T-helper 2 cell treated with Interferon-gamma antibody and Interleukin-4, amounts not matched to agents 100 ng/mL and 5 ng/mL, for 36 hours (primary cell): Measurements from ENCODE around the gene TRIM24. TPM values are rescaled to one million over a fixed set of nuclear protein-coding genes. Genes with fewer than 3 reads are reported as not detected.
"Not testable (repeated sequence)": the region's sequence is repeated elsewhere in the genome, so short reads cannot be mapped to it uniquely, and the experiment has no call there.

Experiments
- intact Hi-C: fragments of 100-400 bp; cut with micrococcal nuclease; formaldehyde crosslinking; loops from one replicate; pipeline ENCODE4 v1.15.1; 2023
- total RNA-seq: library from RNA; stranded (reverse); gene quantifications from 2 replicates; pipeline ENCODE4 v1.2.3, GENCODE V29; 2022

Gene TRIM24
- total RNA-seq, 1 donor from 2014 or later, result 23.4 TPM

GRCh38 chr7:138491612-138492386 is 31.7 kb downstream of the TRIM24 start:
- intact Hi-C loops, result no loop called here

DNA sequence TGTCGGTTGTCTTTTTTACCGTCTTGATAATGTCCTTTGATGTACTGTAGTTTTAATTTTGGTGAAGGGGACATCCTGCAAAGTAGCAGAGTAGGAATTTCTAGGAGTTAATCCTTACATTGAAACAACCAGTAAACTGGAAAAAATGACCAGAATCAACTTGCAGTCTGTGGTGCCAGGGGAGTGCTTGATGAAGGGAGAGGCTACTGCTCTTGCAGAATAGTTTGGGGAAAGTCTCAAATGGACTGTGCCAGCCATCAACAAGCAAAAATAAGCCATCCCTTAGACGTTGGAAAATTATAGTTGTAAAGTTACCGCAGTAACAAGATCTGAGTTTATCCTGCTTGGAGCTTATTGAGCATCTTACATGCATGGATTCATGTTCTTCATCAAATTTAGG is 32.4 kb downstream of the TRIM24 start:
- intact Hi-C loops, result no loop called here

GRCh38 chr7:138493535-138493934 is 33.5 kb downstream of the TRIM24 start:
- intact Hi-C loops, result no loop called here

DNA sequence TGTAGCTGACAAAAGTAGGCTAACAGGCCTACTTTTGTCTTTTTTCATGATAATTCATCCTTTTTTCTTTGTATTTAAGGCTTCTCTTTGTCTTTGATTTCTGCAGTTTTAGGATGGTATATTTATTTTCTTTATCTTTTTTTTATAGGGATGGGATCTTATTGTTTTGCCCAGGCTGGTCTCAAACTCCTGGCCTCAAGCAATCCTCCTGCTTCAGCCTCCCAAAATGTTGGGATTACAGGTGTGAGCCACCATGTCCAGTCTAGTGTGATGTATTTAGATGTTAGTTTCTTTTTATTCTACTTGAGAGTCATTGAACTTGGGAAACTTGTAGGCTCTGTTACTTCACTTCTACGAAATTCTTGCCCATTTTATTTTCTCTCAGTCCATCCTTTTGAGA is 35.4 kb downstream of the TRIM24 start:
- intact Hi-C loops, result no loop called here

GRCh38 chr7:138499340-138499739 is 39.3 kb downstream of the TRIM24 start:
- intact Hi-C loops, result no loop called here

DNA sequence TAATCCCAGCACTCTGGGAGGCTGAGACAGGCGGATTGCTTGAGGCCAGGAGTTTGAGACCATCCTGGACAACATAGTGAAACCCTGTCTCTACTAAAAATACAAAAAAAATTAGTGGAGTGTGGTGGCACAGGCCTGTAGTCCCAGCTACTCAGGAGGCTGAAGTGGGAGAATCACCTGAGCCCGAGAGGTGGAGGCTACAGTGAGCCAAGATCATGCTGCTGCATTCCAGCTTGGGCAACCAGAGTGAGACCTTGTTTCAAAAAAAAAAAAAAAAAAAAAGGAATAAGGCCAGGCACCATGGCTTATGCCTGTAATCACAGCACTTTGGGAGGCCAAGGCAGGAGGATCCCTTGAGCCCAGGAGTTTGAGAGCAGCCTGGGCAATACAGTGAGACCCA is 40.2 kb downstream of the TRIM24 start:
- intact Hi-C loops, result not testable (repeated sequence)

GRCh38 chr7:138500892-138501291 is 40.8 kb downstream of the TRIM24 start:
- intact Hi-C loops, result no loop called here

DNA sequence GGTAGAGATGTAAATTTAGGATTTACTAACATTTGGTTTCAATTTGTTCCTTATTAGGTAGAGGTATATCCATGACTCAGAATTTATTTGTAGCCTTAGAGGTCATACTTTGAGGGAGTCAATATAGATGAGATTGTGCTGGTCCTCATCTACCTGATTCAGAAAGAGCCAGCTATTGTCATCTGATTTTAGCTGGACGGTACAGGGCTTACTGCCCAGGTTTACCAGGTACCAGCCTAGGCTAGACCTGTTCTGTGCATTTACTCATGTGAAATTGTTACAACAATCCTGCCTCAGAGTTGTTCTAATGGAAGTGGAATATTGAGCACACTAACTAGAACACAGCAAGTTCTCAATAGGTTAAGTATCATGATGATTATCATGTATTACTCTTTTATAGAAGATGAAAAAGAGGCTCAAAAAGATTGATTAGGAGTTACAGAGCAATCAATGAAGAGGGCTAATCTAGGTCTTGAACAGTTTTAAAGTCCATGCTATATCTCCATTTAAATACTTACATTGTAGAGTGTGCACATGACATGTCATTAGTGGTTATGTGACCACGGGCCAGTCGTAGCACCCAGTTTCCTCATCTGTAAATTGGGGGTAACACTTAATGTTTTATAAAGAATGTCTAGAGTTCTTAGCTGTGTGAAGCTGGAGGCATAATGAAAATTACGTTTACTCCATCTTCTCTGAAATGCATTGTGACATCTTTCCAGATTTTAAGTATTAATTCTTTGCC is 42.1 kb downstream of the TRIM24 start:
- intact Hi-C loops, result no loop called here

GRCh38 chr7:138505361-138505873 is 45.4 kb downstream of the TRIM24 start:
- intact Hi-C loops, result no loop called here

- intact Hi-C loops, result no loop called here
Measured at GRCh38 chr7:138506764-138507163, 46.7 kb downstream of the TRIM24 start.

DNA sequence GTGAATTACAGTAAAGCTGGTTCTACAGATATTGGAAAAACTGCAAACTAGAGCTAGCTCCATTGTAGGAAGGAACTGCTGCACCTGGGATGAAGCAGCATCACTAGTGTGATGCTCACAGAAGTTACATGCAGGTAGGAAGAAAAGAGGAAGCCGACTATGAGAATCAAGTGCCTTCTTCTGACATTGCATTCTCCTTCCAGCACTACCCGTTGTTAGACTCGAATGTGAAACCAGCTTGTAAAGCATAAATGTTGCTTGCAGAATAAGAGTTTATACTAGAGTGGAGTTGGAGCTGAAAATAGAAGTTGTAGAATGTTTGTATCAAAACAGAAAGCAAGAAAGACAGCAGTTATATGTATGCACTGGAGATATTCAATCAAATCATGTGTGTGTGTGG is 49.9 kb downstream of the TRIM24 start:
- intact Hi-C loops, result no loop called here

DNA sequence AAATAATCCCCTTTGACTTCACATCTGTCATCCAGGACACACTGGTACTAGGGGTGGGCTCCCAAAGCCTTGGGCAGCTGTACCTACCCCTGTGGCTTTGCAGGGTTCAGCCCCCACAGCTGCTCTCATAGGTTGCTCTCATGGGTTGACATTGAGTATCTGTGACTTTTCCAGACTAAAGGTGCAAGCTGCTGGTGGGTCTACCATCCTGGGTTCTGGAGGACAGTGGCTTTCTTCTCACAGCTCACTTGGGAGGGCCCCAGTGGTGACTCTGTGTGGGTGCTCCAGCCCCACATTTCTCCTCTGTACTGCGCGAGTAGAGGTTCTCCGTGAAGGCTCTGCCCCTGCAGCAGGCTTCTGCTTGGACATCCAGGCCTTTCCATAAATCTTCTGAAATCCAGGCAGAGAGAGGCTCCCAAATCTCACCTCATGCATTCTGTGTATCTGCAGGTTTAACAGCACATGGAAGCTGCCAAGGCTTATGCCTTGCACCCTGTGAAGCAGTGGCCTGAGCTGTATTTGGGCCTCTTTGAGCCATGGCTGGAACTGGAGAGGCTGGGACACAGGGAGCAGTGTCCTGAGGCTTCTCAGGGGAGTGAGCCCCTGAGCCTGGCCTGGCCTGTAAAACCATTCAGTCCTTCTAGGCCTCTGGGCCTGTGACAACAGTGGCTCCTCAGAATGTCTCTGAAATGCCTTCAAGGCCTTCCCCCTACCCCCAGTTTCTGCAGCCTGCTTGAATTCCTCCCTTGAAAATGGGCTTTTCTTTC is 52.2 kb downstream of the TRIM24 start:
- intact Hi-C loops, result no loop called here

DNA sequence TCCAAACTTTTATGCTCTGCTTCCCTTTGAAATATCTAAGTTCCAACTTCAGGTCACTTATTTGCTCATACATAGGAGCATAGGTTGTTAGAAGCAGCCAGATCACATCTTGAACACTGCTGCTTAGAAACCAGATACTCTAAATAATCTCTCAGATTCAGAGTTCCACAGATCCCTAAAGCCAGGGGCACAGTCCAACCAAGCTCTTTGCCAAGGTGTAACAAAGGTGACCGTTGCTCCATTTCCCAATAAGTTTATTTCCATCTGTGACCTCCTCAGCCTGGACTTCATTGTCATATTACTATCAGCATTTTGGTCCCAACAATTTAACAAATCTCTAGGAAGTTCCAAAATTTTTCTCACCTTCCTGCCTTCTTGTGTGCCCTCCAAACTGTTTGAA is 52.8 kb downstream of the TRIM24 start:
- intact Hi-C loops, result no loop called here

DNA sequence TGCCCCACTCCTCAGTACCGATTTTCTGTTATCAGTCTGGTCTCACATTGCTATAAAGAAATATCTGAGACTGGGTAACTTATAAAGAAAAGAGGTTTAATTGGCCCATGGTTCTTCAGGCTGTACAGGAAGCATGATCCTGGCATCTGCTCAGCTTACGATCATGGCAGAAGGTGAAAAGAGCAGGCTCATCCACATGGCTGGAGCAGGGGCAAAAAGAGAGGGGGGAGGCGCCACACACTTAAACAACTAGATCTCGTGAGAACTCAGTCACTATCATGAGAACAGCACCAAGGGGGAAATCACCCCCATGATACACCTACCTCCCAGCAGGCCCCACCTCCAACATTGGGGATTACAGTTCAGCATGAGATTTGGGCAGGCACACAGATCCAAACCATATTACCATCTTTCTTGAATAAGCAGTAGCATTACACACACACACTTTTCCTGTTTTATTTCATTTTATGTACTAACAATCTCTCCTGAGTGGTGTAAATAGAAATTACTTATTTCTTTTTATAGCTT is 53.3 kb downstream of the TRIM24 start:
- intact Hi-C loops, result no loop called here

DNA sequence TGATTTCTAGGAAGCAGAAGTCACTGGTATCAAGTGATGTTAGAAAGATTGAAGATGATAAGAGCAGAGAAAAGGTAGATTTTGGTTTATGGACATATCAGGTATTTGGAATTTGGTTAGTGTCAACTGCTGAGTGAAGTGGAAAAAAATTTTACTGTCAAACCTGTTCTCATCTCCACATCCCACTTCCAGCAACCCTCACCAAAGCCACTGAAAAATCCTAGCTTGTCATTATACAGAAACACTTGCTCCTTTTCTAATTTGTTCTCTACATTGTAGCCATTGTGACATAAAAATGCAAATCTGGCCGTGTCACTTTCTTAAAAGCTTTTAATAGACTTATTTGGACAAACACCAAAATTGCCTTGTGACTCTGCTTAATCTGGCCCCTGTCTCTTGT is 54.0 kb downstream of the TRIM24 start:
- intact Hi-C loops, result no loop called here

GRCh38 chr7:138515001-138515528 is 55.0 kb downstream of the TRIM24 start:
- intact Hi-C loops, result no loop called here

DNA sequence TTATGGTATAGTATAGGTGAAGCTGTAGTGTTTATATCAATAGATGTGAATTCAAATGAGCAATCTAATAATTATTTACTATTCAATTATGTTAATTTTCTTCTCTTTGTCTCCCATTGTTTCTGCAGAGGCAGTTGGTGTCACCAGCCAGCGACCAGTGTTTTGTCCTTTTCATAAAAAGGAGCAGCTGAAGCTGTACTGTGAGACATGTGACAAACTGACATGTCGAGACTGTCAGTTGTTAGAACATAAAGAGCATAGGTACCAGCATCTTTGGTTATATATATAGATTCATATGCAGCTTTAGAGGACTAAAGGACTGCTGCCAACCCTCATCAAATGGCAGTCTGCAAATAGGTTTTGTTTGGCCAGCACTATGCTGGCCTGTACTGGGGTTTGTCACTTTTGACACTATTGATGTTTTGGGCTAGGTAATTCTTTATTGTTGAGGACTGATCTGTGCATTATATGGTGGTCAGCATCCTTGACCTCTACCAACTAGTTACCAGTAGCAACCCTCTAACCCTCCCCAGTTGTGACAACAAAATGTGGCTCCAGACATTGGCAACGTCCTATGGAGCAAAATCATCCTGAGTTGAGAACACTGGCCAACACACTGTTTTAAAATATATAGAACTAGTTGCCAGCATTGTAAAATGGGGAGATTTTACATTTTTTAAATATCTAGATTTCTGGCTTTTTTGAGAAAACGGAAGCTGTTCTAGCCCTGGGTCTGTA is 59.2 kb downstream of the TRIM24 start:
- intact Hi-C loops, result no loop called here

DNA sequence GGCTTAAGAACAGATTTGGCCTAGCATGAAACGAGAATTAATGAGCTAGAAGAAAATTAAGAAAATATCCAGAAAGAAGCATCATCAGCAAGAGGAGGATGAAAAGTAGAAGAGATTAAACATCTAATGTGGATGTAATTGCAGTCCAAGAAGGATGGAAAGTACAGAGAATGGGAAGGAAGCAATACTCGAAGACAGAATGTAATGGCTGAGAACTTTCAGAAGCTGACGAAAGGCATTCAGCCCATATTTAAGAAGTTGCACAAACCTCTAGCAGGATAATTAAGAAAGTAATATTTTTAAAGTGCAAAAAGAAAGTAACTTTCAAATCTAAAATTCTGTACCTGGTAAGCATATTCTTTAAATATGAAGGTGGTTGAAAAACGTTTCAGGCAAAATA is 60.7 kb downstream of the TRIM24 start:
- intact Hi-C loops, result no loop called here

GRCh38 chr7:138521837-138522461 is 61.9 kb downstream of the TRIM24 start:
- intact Hi-C loops, result no loop called here

- intact Hi-C loops, result no loop called here
Measured at GRCh38 chr7:138524259-138524658, 64.2 kb downstream of the TRIM24 start.
